ENCODE data around the gene PTGES. TPM values are rescaled to one million over a fixed set of nuclear protein-coding genes. Genes with fewer than 3 reads are reported as not detected.
"Not testable (repeated sequence)": the region's sequence is repeated elsewhere in the genome, so short reads cannot be mapped to it uniquely, and the experiment has no call there.

Gene PTGES
- total RNA-seq, 1 donor from 2014 or later = 0.12 TPM

DNA sequence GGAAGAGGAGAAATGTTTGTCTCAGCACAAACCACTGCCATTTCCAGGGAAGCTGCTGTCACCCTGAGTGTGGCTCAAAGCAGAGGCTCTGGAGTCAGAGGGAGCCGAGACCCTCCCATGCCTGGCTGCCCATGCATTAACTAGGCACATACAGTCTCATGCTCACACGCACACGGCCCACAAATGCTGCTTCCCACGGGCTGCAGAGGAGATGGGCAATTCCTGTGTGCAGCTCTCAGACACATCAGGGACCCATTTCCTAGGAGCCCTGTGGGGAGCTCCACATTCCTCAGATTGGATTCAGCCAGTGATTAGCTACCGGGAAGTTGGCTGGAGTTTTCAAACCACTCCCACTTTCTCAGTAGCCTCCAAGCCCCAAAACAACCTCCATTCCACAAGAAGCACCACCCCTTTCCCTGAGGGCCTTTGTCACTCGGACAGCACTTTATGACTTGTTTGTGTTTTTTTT is 9.1 kb upstream of the PTGES start:
- no peak for DNase-seq
- Mint-ChIP-seq H3K27ac (no peak overlapping the region), H3K4me1 (peaks cover 7% of the 10 kb centered on the region), H3K27me3 (peaks cover under 1% of the 10 kb centered on the region), H3K36me3 (ENCODE audit: low read depth) (no peaks in the 10 kb centered on the region), H3K9me3 (no peaks in the 10 kb centered on the region), H3K4me3 (no peak overlapping the region)
- intact Hi-C loops (cut with micrococcal nuclease) = no loop called here

DNA sequence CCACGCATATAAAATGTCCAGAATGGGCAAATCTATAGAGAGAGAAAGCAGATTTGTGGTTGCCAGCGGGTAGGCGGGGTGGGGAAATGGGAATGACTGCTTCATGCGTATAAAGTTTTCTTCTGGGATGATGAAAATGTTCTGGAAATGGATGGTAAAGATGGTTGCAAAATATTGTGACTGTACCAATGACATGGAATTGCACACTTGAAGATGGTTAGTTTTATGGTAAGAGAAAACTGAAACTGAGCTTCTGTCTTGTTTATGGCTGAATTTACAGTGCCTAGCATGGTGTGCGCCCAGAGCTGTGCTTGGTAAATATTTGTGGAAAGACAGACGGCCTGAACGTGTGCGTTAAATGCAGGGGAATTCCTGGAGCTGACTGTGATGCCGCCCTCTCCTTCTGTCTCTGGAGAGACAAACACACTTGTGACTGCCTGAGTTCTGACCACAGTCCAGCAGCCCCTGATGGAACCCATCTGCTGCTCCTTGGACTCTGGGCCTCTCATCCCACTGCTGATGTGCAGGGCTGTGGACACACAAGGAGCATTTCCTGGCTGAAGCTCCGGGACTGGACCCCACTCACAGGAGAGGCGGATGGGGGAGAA is 8.6 kb upstream of the PTGES start:
- DNase-seq = no peak
- Mint-ChIP-seq H3K27me3 (no peaks in the 10 kb centered on the region), H3K27ac (no peak overlapping the region), H3K4me3 (no peak overlapping the region), H3K4me1 (peaks cover 9% of the 10 kb centered on the region), H3K36me3 (ENCODE audit: low read depth) (no peaks in the 10 kb centered on the region), H3K9me3 (no peaks in the 10 kb centered on the region)
- intact Hi-C loops (cut with micrococcal nuclease) = no loop called here

DNA sequence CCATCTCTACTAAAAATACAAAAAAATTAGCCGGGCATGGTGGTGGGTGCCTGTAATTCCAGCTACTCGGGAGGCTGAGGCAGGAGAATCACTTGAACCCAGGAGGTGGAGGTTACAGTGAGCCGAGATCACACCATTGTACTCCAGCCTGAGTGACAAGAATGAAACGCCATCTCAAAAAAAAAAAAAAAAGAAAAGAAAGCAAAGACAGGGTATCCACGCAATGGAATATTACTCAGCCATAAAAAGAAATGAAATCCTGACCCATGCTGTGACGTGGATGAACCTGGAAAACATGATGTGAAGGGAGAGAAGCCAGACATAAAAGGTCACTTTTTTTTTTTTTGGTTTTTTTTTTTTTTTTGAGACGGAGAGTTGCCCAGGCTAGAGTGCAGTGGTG is 7.9 kb upstream of the PTGES start:
- H3K27me3 Mint-ChIP-seq; H3K4me3 Mint-ChIP-seq; intact Hi-C loops (cut with micrococcal nuclease); H3K36me3 Mint-ChIP-seq (ENCODE audit: low read depth); H3K9me3 Mint-ChIP-seq; H3K27ac Mint-ChIP-seq; DNase-seq: not testable (repeated sequence)
- H3K4me1 Mint-ChIP-seq = peaks cover 11% of the 10 kb centered on the region

DNA sequence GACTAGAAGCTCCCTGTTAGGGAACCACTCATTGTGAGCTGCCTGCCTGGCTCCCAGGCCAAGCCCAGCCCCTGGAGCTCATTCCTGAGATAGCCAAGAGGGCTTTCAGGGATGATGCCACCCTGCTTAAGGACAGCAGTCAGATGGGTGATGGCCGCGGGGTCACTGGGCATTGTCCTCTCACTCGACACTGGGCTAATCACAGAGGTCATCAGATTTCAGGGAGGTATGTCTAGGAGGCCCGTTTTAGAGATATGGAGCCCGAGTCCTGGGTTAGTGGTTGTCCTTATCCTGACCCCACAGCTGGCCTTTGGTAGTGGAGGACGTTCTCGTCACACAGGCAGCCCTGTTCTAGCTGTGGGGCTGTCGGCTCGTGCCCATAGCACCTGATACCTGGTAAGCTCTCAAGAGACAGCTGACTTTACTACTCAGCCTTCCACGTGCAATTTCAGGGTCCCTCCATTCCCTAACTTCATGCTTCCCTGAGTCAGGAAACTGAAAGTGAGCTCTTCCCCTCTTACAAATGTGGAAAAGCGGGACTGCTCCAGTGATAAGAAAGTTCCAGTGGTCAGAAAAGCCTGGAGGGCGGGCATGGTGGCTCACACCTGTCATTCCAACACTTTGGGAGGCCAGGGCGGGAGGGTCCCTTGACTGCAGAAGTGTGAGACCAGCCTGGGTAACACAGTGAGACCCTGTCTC is 7.1 kb upstream of the PTGES start:
- DNase-seq = no peak
- H3K36me3 Mint-ChIP-seq (ENCODE audit: low read depth) = no peaks in the 10 kb centered on the region
- intact Hi-C loops (cut with micrococcal nuclease) = no loop called here
- peaks cover 3% of the 10 kb centered on the region for H3K27me3 Mint-ChIP-seq
- H3K4me3 Mint-ChIP-seq = no peak overlapping the region
- no peak overlapping the region for H3K27ac Mint-ChIP-seq
- H3K4me1 Mint-ChIP-seq = peaks cover 11% of the 10 kb centered on the region
- no peaks in the 10 kb centered on the region for H3K9me3 Mint-ChIP-seq

DNA sequence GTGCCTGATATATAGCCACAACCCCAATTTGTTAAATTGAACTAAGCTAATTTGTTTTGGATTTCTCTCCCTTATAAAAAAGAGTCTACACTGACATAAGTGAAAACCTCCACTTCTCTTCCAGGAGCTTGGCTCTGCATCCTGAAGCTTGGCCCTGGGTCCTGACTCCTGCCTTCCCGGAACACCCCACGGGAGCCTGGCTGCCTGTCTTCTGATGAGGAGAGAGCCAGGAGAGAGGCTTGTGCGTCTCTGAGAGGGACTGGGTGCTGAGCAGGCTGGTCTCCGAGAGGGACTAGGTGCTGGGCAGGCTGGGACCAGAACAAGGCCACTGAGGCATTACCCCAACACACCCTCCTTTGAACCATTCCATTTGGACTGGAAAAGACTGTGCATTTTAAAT is 6.5 kb upstream of the PTGES start:
- DNase-seq = no peak
- intact Hi-C loops (cut with micrococcal nuclease) = no loop called here
- no peak overlapping the region for H3K27ac Mint-ChIP-seq
- no peaks in the 10 kb centered on the region for H3K36me3 Mint-ChIP-seq (ENCODE audit: low read depth)
- no peaks in the 10 kb centered on the region for H3K9me3 Mint-ChIP-seq
- H3K27me3 Mint-ChIP-seq = peaks cover 4% of the 10 kb centered on the region
- H3K4me1 Mint-ChIP-seq = peaks cover 11% of the 10 kb centered on the region
- no peak overlapping the region for H3K4me3 Mint-ChIP-seq

DNA sequence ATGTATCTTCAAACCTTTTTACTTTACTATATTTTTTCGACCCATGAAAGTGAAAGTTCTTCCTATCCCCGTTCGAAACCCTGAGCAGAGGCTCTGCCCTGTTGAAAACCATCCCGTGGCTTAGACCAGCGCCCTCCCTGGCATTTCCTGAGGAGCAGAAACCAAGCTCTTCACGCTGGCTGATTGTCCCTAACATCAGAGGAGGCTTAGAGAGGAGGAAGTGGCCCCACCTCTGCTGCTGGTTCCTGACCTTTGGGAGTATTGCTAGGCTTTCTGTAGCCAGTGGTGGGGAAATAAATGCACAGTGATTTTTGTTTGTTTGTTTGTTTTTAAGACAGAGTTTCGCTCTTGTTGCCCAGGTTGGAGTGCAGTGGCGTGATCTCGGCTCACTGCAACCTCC is 4.2 kb upstream of the PTGES start:
- Mint-ChIP-seq H3K9me3 (no peaks in the 10 kb centered on the region), H3K4me3 (no peak overlapping the region), H3K27me3 (peaks cover 12% of the 10 kb centered on the region), H3K36me3 (ENCODE audit: low read depth) (no peaks in the 10 kb centered on the region), H3K27ac (no peak overlapping the region), H3K4me1 (peaks cover 18% of the 10 kb centered on the region)
- intact Hi-C loops (cut with micrococcal nuclease) = no loop called here
- DNase-seq = peak; percentile 66

DNA sequence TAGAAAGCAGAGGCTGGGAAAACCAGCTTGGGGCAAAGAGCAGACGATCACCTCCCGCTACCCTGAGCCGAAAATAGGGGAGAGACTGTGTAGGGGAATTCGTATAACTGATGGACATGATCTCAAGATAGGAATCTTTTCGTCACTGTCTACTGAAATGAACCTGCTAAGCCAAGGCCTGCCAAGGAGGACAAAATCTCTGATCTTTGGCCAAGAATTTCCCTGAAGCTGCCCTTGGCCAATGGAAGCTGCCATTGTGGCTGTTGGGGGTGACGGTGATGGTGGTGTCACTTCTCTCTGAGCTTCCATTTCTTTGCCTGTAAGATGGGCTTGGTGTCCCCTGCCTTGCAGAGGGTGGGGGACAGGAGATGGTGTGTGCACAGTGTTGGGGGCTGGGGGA is 3.3 kb upstream of the PTGES start:
- intact Hi-C loops (cut with micrococcal nuclease) = no loop called here
- no peak for DNase-seq
- no peak overlapping the region for H3K27ac Mint-ChIP-seq
- H3K27me3 Mint-ChIP-seq = peaks cover 12% of the 10 kb centered on the region
- H3K4me3 Mint-ChIP-seq = no peak overlapping the region
- peaks cover 18% of the 10 kb centered on the region for H3K4me1 Mint-ChIP-seq
- H3K36me3 Mint-ChIP-seq (ENCODE audit: low read depth) = no peaks in the 10 kb centered on the region
- no peaks in the 10 kb centered on the region for H3K9me3 Mint-ChIP-seq

DNA sequence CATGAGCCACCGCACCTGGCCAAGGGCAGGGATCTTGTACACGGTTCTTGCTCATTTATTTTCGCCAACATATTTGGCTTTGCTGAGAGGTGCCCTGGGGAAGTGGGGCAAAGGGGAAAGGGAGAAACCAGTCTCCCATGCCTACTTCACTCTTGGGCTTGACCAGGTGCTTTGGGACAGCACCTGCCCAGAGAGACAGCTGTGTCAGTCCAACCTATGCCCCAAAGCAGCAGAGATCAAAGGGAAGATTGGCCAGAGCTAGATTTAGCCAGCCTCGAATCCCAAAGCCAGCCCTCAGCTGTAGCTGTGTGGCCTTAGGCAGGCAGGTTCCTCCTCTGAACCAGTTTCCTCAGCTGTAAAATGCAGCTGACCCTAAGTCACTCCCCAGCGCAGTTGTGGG is 2.3 kb upstream of the PTGES start:
- no peaks in the 10 kb centered on the region for H3K9me3 Mint-ChIP-seq
- peaks cover 18% of the 10 kb centered on the region for H3K4me1 Mint-ChIP-seq
- intact Hi-C loops (cut with micrococcal nuclease) = no loop called here
- no peak for DNase-seq
- peaks cover 12% of the 10 kb centered on the region for H3K27me3 Mint-ChIP-seq
- no peaks in the 10 kb centered on the region for H3K36me3 Mint-ChIP-seq (ENCODE audit: low read depth)
- no peak overlapping the region for H3K4me3 Mint-ChIP-seq
- no peak overlapping the region for H3K27ac Mint-ChIP-seq

DNA sequence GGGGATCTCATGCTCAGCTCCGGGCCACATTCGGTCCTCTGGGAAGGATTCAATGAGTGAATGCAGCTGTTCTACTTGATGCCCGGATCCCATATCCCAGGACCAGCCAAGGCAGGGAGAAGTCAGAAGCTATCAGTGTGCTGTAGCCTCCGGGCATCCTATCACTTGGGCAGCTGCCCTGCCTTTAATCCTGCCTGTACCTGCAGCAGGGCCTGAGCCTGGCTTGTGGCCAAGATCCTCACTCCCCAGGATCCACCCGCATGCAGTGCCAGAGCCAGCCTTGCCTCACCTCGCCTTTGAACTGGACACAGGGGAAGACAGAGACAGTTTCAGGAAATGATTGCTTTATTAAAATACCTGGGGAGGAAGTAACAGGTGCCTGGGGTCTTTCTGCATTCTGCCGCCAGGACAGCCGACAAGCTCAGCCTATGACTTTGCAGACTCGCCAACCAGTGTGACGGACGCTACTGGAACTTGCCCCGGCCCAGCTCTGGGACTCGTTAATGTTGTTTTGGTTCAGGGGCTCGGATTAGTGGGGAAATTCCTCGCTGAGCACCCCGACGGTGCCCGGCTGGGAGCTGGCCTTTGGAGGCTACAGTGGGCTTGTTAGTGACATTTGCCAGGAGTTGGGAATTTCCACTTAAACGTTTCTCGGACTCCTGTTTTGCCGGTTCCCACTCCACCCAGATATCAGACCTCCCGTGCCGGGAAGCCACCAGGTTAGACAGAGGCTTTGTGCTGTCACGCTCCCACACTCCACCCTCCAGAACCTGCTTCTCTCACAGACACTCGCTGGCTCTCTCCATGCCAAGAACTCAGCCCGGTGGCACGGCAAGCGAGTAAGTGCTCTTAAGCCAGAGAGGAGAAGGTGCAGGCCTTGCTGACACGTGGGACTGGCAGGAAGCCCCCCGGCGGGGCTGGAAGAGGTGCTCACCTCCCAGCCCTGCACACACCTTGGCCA is 721 bp downstream of the PTGES start:
- no peak for DNase-seq
- Mint-ChIP-seq H3K27me3 (peaks cover 12% of the 10 kb centered on the region), H3K9me3 (no peaks in the 10 kb centered on the region), H3K36me3 (ENCODE audit: low read depth) (no peaks in the 10 kb centered on the region), H3K27ac (no peak overlapping the region), H3K4me1 (peaks cover 15% of the 10 kb centered on the region), H3K4me3 (peak overlapping the region; percentile 37)
- intact Hi-C loops (cut with micrococcal nuclease) = no loop called here

DNA sequence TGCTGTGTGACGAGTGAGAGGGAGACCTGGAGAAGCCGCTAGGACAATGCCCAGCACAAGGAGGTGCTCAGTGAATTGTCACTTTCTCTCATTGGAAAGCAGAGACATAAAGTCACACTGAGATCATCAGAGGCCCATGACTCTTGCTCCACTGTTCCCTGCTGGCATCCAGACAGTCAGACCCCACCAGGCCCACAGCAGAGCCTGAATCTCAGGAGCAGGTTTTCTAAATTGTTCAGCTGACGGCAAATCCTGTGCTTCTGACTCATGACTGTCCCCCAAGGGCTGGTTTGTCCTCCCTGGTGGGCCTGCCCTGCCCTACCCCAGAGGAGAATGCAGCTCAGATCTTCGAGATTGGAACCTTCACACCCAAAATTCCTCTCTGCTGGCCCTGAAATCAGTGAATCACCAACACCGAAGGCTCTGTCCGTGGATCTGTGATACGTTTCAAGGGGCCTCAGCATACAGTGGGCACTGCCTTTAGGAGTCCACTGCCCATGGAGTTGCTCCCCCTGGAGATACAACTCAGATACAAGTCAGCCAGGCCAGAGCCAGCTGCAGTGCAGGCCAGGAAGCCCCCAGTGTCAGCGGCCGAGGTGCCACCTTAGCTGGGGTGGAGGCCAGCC is 2.7 kb downstream of the PTGES start:
- no peak for DNase-seq
- H3K36me3 Mint-ChIP-seq (ENCODE audit: low read depth) = no peaks in the 10 kb centered on the region
- intact Hi-C loops (cut with micrococcal nuclease) = no loop called here
- no peaks in the 10 kb centered on the region for H3K9me3 Mint-ChIP-seq
- no peak overlapping the region for H3K4me3 Mint-ChIP-seq
- no peak overlapping the region for H3K27ac Mint-ChIP-seq
- peaks cover 9% of the 10 kb centered on the region for H3K4me1 Mint-ChIP-seq
- H3K27me3 Mint-ChIP-seq = peaks cover 12% of the 10 kb centered on the region

DNA sequence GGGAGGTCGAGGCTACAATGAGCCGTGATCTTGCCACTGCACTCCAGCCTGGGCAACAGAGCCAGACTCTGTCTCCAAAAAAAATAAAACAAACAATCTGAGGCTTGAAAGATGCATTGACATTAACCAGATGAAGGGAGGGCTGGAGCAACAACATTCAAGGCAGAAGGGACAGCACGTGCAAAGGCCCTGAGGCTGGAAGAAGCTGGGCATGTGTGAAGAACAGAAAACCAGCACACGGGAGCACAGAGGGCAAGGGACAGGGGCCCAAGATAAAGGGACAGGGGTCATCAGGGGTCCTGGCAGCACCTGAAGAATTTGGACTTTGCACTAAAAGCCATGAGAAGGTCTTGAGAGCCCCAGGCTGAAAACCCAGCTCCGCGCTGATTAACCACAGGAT is 3.3 kb downstream of the PTGES start:
- DNase-seq = no peak
- peaks cover 11% of the 10 kb centered on the region for H3K27me3 Mint-ChIP-seq
- no peaks in the 10 kb centered on the region for H3K9me3 Mint-ChIP-seq
- peaks cover 9% of the 10 kb centered on the region for H3K4me1 Mint-ChIP-seq
- intact Hi-C loops (cut with micrococcal nuclease) = no loop called here
- no peaks in the 10 kb centered on the region for H3K36me3 Mint-ChIP-seq (ENCODE audit: low read depth)
- H3K4me3 Mint-ChIP-seq = no peak overlapping the region
- no peak overlapping the region for H3K27ac Mint-ChIP-seq

DNA sequence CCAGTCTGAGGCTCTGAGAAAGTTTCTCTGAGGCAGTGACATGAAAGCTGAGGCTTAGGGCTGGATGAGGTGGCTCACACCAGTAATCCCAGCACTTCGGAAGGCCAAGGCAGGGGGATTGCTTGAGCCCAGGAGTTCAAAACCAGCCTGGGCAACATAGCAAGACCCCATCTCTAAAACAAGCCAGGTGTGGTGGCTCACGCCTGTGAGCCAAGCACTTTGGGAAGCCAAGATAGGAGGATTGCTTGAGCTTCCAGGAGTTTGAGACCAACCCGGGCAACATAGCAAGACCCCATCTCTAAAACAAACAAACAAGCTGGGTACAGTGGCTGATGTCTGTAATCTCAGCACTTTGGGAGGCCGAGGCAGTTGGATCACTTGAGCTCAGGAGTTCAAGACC is 3.8 kb downstream of the PTGES start:
- intact Hi-C loops (cut with micrococcal nuclease); H3K4me1 Mint-ChIP-seq; DNase-seq; H3K27ac Mint-ChIP-seq; H3K27me3 Mint-ChIP-seq; H3K4me3 Mint-ChIP-seq; H3K9me3 Mint-ChIP-seq; H3K36me3 Mint-ChIP-seq (ENCODE audit: low read depth): not testable (repeated sequence)

DNA sequence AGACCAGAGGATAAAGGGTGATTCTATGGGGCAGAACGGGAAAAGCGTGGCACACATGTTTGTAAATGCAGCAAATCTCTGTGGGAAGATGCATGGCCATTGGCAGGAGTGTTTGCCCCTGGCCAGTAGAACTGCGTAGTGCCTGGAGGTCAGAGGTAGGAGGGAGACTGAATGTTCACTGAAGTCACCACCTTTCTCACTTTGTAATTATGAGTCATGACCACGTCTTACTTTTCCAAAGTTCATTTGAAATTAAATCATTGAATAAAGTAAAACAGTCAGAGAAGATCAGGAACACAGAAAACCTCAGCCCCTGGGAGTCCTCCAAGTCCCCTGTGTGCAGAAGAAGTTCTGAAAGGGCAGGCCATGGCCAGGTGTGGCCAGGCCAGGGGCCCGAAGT is 4.6 kb downstream of the PTGES start:
- Mint-ChIP-seq H3K27me3 (peaks cover 5% of the 10 kb centered on the region), H3K4me3 (no peak overlapping the region), H3K36me3 (ENCODE audit: low read depth) (no peaks in the 10 kb centered on the region), H3K27ac (no peak overlapping the region), H3K4me1 (peaks cover 9% of the 10 kb centered on the region), H3K9me3 (no peaks in the 10 kb centered on the region)
- DNase-seq = no peak
- intact Hi-C loops (cut with micrococcal nuclease) = no loop called here
